ENCODE data around the gene WNK2. TPM values are rescaled to one million over a fixed set of nuclear protein-coding genes. Genes with fewer than 3 reads are reported as not detected.

WNK2 gene
- total and polyA plus RNA-seq, 2 donors (not counting 3 experiments of a cell fraction or from before 2014, with no cell fraction given): not detected

DNA sequence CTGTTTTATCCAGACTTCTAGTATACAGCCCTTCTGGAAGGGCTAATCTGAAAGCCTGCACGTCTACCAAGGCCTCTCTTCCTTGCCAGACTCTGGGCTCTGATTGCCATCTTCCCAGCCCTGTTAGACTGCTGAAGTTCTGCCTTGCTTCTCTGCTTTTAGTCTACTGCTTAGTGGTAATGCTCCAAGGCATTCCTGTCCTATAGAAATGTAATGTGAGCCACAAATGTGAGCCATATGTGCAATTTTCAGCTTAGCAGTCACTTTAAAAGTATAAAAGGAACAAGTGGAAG is 32.1 kb downstream of the WNK2 start:
- Histone ChIP-seq H3K27ac (ENCODE audit: insufficient read depth, low read depth, low read length) (no peak overlapping the region), H2AFZ (ENCODE audit: low read depth, low read length) (no peak overlapping the region), H3K4me2 (ENCODE audit: insufficient read depth, low read length) (no peak overlapping the region), H3K36me3 (ENCODE audit: control insufficient read depth in 2 of 2, extremely low read depth in 1 of 2, insufficient read depth in 2 of 2, low read length in 2 of 2) (no peaks in the 10 kb centered on the region), H3K27me3 (ENCODE audit: control insufficient read depth in 2 of 2, insufficient read depth in 2 of 2, low read length in 2 of 2) (no peaks in the 10 kb centered on the region), H4K20me1 (replicated peaks; ENCODE audit: control insufficient read depth, extremely low read depth, insufficient read depth, low read length) (no peaks in the 10 kb centered on the region), H3K4me3 (replicated peaks in 1 of 3; ENCODE audit: insufficient read depth in 1 of 3, low read depth in 1 of 3, low read length in 3 of 3) (no peak overlapping the region), H3K9me3 (replicated peaks; ENCODE audit: control insufficient read depth, insufficient read depth, low read length) (no peaks in the 10 kb centered on the region), H3K4me1 (ENCODE audit: control insufficient read depth, extremely low read depth, insufficient read depth, low read length) (no peaks in the 10 kb centered on the region), H3K9me1 (replicated peaks; ENCODE audit: control insufficient read depth, extremely low read depth, insufficient read depth, low read length) (no peaks in the 10 kb centered on the region), H3K79me2 (ENCODE audit: control insufficient read depth, insufficient read depth, low read length) (no peaks in the 10 kb centered on the region), H3K9ac (replicated peaks; ENCODE audit: extremely low read depth, insufficient read depth, low read length) (no peak overlapping the region)
- DNase-seq (ENCODE audit: low read depth, low spot score) (no peak), FAIRE-seq (no peak)
- POLR2A ChIA-PET: no interaction called here
- dilution Hi-C loops (cut with MboI; ENCODE audit: extremely low pct_ligation_motif_present, low sequenced_read_pairs) (no loop called here), intact Hi-C loops (cut with micrococcal nuclease) (no loop called here)
- TF ChIP-seq, protein P1, sequence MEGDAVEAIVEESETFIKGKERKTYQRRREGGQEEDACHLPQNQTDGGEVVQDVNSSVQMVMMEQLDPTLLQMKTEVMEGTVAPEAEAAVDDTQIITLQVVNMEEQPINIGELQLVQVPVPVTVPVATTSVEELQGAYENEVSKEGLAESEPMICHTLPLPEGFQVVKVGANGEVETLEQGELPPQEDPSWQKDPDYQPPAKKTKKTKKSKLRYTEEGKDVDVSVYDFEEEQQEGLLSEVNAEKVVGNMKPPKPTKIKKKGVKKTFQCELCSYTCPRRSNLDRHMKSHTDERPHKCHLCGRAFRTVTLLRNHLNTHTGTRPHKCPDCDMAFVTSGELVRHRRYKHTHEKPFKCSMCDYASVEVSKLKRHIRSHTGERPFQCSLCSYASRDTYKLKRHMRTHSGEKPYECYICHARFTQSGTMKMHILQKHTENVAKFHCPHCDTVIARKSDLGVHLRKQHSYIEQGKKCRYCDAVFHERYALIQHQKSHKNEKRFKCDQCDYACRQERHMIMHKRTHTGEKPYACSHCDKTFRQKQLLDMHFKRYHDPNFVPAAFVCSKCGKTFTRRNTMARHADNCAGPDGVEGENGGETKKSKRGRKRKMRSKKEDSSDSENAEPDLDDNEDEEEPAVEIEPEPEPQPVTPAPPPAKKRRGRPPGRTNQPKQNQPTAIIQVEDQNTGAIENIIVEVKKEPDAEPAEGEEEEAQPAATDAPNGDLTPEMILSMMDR (IDR thresholded peaks at IDR 0.05; ENCODE audit: extremely low read depth in 1 of 2, insufficient read depth in 1 of 2, low read depth in 1 of 2, low read length in 2 of 2): no peak
- TF ChIP-seq, protein P2, sequence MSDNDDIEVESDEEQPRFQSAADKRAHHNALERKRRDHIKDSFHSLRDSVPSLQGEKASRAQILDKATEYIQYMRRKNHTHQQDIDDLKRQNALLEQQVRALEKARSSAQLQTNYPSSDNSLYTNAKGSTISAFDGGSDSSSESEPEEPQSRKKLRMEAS (IDR thresholded peaks at IDR 0.05; ENCODE audit: insufficient read depth, insufficient read length): no peak
- no peak for TF ChIP-seq POLR2AphosphoS5 (IDR thresholded peaks at IDR 0.05; ENCODE audit: insufficient read depth, low read depth, low read length)
- CTCF ChIA-PET: no interaction called here
- BruUV-seq (replicated peaks): no TSS peak

DNA sequence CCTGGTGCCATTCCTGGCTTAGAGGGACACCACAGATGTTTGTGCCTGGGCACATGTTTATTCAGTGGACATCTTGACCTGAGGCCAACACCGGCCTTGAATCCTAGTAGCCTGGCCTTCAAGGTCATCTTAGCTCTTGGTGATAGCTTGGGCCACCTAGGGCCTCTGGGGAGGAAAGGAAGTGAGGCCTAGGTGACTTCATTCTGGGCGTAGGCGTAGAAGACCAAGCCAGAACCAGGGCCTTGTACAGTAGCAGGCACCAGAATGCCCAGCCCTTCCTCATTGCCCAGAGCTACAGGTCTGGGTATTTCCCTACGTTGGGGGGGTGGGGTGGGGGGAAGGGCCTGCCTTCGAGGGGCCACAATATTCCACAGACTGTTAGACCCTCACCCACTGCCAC is 33.8 kb downstream of the WNK2 start:
- dilution Hi-C loops (cut with MboI; ENCODE audit: extremely low pct_ligation_motif_present, low sequenced_read_pairs): no loop called here
- intact Hi-C loops (cut with micrococcal nuclease): no loop called here
- TF ChIP-seq GATA2 (IDR thresholded peaks at IDR 0.05; ENCODE audit: insufficient read depth, insufficient read length, low read depth, low read length): no peak
- no peak for TF ChIP-seq FOS (IDR thresholded peaks at IDR 0.05; ENCODE audit: borderline replicate concordance, insufficient read depth, low read length)
- TF ChIP-seq, protein P2 (IDR thresholded peaks at IDR 0.05; ENCODE audit: insufficient read depth, insufficient read length): no peak
- no peak for TF ChIP-seq JUN (IDR thresholded peaks at IDR 0.05; ENCODE audit: borderline replicate concordance, insufficient read depth, insufficient read length, low read depth)
- TF ChIP-seq MYC (IDR thresholded peaks at IDR 0.05; ENCODE audit: low read depth, low read length): no peak
- TF ChIP-seq POLR2A (IDR thresholded peaks at IDR 0.05; ENCODE audit: low read depth, low read length): no peak
- TF ChIP-seq, protein P1 (IDR thresholded peaks at IDR 0.05; ENCODE audit: extremely low read depth in 1 of 2, insufficient read depth in 1 of 2, low read depth in 1 of 2, low read length in 2 of 2): no peak
- no peak for TF ChIP-seq POLR2AphosphoS5 (IDR thresholded peaks at IDR 0.05; ENCODE audit: insufficient read depth, low read depth, low read length)
- TF ChIP-seq EZH2 (IDR thresholded peaks at IDR 0.05; ENCODE audit: borderline replicate concordance, low read depth, low read length, severe bottlenecking): no peak
- Histone ChIP-seq H4K20me1 (replicated peaks; ENCODE audit: control insufficient read depth, extremely low read depth, insufficient read depth, low read length) (no peaks in the 10 kb centered on the region), H3K79me2 (ENCODE audit: control insufficient read depth, insufficient read depth, low read length) (no peaks in the 10 kb centered on the region), H3K4me3 (replicated peaks in 1 of 3; ENCODE audit: insufficient read depth in 1 of 3, low read depth in 1 of 3, low read length in 3 of 3) (no peak overlapping the region), H3K9me3 (replicated peaks; ENCODE audit: control insufficient read depth, insufficient read depth, low read length) (no peaks in the 10 kb centered on the region), H3K9me1 (replicated peaks; ENCODE audit: control insufficient read depth, extremely low read depth, insufficient read depth, low read length) (no peaks in the 10 kb centered on the region), H3K4me1 (ENCODE audit: control insufficient read depth, extremely low read depth, insufficient read depth, low read length) (no peaks in the 10 kb centered on the region), H3K9ac (replicated peaks; ENCODE audit: extremely low read depth, insufficient read depth, low read length) (no peak overlapping the region), H3K4me2 (ENCODE audit: insufficient read depth, low read length) (no peak overlapping the region), H3K27me3 (ENCODE audit: control insufficient read depth in 2 of 2, insufficient read depth in 2 of 2, low read length in 2 of 2) (no peaks in the 10 kb centered on the region), H3K27ac (ENCODE audit: insufficient read depth, low read depth, low read length) (no peak overlapping the region), H3K36me3 (ENCODE audit: control insufficient read depth in 2 of 2, extremely low read depth in 1 of 2, insufficient read depth in 2 of 2, low read length in 2 of 2) (no peaks in the 10 kb centered on the region), H2AFZ (ENCODE audit: low read depth, low read length) (no peak overlapping the region)
- no peak for DNase-seq (ENCODE audit: low read depth, low spot score)
- ChIA-PET POLR2A (no interaction called here), CTCF (no interaction called here)
- FAIRE-seq: no peak
- no TSS peak for BruUV-seq (replicated peaks)

All from endothelial cell of umbilical vein (primary cell).